ENCODE data around the gene CNTRL. TPM values are rescaled to one million over a fixed set of nuclear protein-coding genes. Genes with fewer than 3 reads are reported as not detected.
"Not testable (repeated sequence)": the region's sequence is repeated elsewhere in the genome, so short reads cannot be mapped to it uniquely, and the experiment has no call there.

CNTRL gene
- polyA plus RNA-seq, 1 donor from 2014 or later, result 16.0 TPM

- no peaks in the 10 kb centered on the region for H3K9me2 ChIP-seq (ENCODE audit: insufficient read depth, low read length)
- no peaks in the 10 kb centered on the region for H3K36me3 ChIP-seq (ENCODE audit: insufficient read depth, low read length)
- no peaks in the 10 kb centered on the region for H3K27me3 ChIP-seq (ENCODE audit: insufficient read depth, low read depth, low read length)
- H3K9me3 ChIP-seq (ENCODE audit: low read length), result no peaks in the 10 kb centered on the region
- no peaks in the 10 kb centered on the region for H4K20me1 ChIP-seq (ENCODE audit: insufficient read depth)
- H2AFZ ChIP-seq (ENCODE audit: low read depth, low read length), result no peak overlapping the region
- no peaks in the 10 kb centered on the region for H3F3A ChIP-seq (ENCODE audit: insufficient read depth, low read length, poor library complexity, severe bottlenecking)
- no peak overlapping the region for H3K4me2 ChIP-seq (ENCODE audit: low read length)
- no peak overlapping the region for H3K27ac ChIP-seq (ENCODE audit: low read length)
- H3K4me3 ChIP-seq (ENCODE audit: low read length), result no peak overlapping the region
- H3K79me2 ChIP-seq (replicated peaks; ENCODE audit: insufficient read depth, low read length), result no peaks in the 10 kb centered on the region
- TF ChIP-seq POLR2AphosphoS5 (IDR thresholded peaks at IDR 0.05), result no peak
- TF ChIP-seq TAF1 (IDR thresholded peaks at IDR 0.05; ENCODE audit: low read depth), result no peak
- TF ChIP-seq REST (IDR thresholded peaks at IDR 0.05; ENCODE audit: borderline replicate concordance), result no peak
- TF ChIP-seq, protein P1, sequence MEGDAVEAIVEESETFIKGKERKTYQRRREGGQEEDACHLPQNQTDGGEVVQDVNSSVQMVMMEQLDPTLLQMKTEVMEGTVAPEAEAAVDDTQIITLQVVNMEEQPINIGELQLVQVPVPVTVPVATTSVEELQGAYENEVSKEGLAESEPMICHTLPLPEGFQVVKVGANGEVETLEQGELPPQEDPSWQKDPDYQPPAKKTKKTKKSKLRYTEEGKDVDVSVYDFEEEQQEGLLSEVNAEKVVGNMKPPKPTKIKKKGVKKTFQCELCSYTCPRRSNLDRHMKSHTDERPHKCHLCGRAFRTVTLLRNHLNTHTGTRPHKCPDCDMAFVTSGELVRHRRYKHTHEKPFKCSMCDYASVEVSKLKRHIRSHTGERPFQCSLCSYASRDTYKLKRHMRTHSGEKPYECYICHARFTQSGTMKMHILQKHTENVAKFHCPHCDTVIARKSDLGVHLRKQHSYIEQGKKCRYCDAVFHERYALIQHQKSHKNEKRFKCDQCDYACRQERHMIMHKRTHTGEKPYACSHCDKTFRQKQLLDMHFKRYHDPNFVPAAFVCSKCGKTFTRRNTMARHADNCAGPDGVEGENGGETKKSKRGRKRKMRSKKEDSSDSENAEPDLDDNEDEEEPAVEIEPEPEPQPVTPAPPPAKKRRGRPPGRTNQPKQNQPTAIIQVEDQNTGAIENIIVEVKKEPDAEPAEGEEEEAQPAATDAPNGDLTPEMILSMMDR (IDR thresholded peaks at IDR 0.05; ENCODE audit: poor library complexity, severe bottlenecking), result no peak
- TF ChIP-seq MXI1 (conservative IDR thresholded peaks at IDR 0.05; ENCODE audit: poor library complexity, severe bottlenecking), result no peak
- TF ChIP-seq EP300 (conservative IDR thresholded peaks at IDR 0.05; ENCODE audit: poor library complexity, severe bottlenecking), result no peak
- no peak for TF ChIP-seq RAD21 (conservative IDR thresholded peaks at IDR 0.05)
- H3K9ac ChIP-seq (ENCODE audit: low read length), result no peak overlapping the region
Observed at GRCh38 chr9:121123816-121124535, 49.2 kb downstream of the CNTRL start.

- Histone ChIP-seq H3K4me3 (ENCODE audit: low read length) (no peak overlapping the region), H2AFZ (ENCODE audit: low read depth, low read length) (no peak overlapping the region)
Observed at GRCh38 chr9:121125590-121125989, 50.8 kb downstream of the CNTRL start.

GRCh38 chr9:121129384-121129783 is 54.6 kb downstream of the CNTRL start:
- not testable (repeated sequence) for H3K79me2 ChIP-seq (replicated peaks; ENCODE audit: insufficient read depth, low read length); H3K9ac ChIP-seq (ENCODE audit: low read length); H3K27me3 ChIP-seq (ENCODE audit: insufficient read depth, low read depth, low read length); H2AFZ ChIP-seq (ENCODE audit: low read depth, low read length); H3F3A ChIP-seq (ENCODE audit: insufficient read depth, low read length, poor library complexity, severe bottlenecking); H4K20me1 ChIP-seq (ENCODE audit: insufficient read depth); H3K9me3 ChIP-seq (ENCODE audit: low read length); H3K27ac ChIP-seq (ENCODE audit: low read length); H3K36me3 ChIP-seq (ENCODE audit: insufficient read depth, low read length); H3K9me2 ChIP-seq (ENCODE audit: insufficient read depth, low read length); H3K4me2 ChIP-seq (ENCODE audit: low read length); H3K4me3 ChIP-seq (ENCODE audit: low read length)

More at GRCh38 chr9:121125590-121125989, 50.8 kb downstream of the CNTRL start:
- H3K9ac ChIP-seq (ENCODE audit: low read length), result no peak overlapping the region
- H3K9me2 ChIP-seq (ENCODE audit: insufficient read depth, low read length), result no peaks in the 10 kb centered on the region
- H3K4me2 ChIP-seq (ENCODE audit: low read length), result no peak overlapping the region
- no peaks in the 10 kb centered on the region for H3K36me3 ChIP-seq (ENCODE audit: insufficient read depth, low read length)
- H3K27ac ChIP-seq (ENCODE audit: low read length), result no peak overlapping the region
- H4K20me1 ChIP-seq (ENCODE audit: insufficient read depth), result no peaks in the 10 kb centered on the region
- TF ChIP-seq REST (IDR thresholded peaks at IDR 0.05; ENCODE audit: borderline replicate concordance) (no peak), SMC3 (conservative IDR thresholded peaks at IDR 0.05; ENCODE audit: poor library complexity) (no peak)
- H3K27me3 ChIP-seq (ENCODE audit: insufficient read depth, low read depth, low read length), result no peaks in the 10 kb centered on the region
- H3K9me3 ChIP-seq (ENCODE audit: low read length), result no peaks in the 10 kb centered on the region
- H3K79me2 ChIP-seq (replicated peaks; ENCODE audit: insufficient read depth, low read length), result no peaks in the 10 kb centered on the region
- H3F3A ChIP-seq (ENCODE audit: insufficient read depth, low read length, poor library complexity, severe bottlenecking), result no peaks in the 10 kb centered on the region

Data from neural cell (in vitro differentiated cells).